ENCODE data around the gene GCNT2.
A peak's percentile ranks its signal among the peaks of the same experiment; 100 is the strongest.
"Not testable (repeated sequence)": the region's sequence is repeated elsewhere in the genome, so short reads cannot be mapped to it uniquely, and the experiment has no call there.

The GCNT2 gene

GRCh38 chr6:10518557-10519407, 2.4 kb upstream of the GCNT2 start:
- no peak for TF ChIP-seq CTCF (IDR thresholded peaks at IDR 0.05; ENCODE audit: unreplicated experiment in 3 of 3)
- no peaks in the 10 kb centered on the region for H3K9me3 Mint-ChIP-seq
- H3K27me3 Mint-ChIP-seq (ENCODE audit: low read depth), result no peaks in the 10 kb centered on the region
- no peaks in the 10 kb centered on the region for H3K36me3 Mint-ChIP-seq (ENCODE audit: low read depth)
- H3K4me3 Mint-ChIP-seq, result no peak overlapping the region
- peaks cover 12% of the 10 kb centered on the region for H3K4me1 Mint-ChIP-seq
- H3K27ac Mint-ChIP-seq, result peak overlapping the region in 2 of 3 experiments; percentile 26 to 39

GRCh38 chr6:10519408-10519697, 1.8 kb upstream of the GCNT2 start:
- H3K9me3 Mint-ChIP-seq; H3K27me3 Mint-ChIP-seq (ENCODE audit: low read depth); H3K36me3 Mint-ChIP-seq (ENCODE audit: low read depth); H3K4me3 Mint-ChIP-seq: not testable (repeated sequence)
- Mint-ChIP-seq H3K27ac (peak overlapping the region in 2 of 3 experiments; percentile 26 to 39), H3K4me1 (peaks cover 12% of the 10 kb centered on the region)

GRCh38 chr6:10520468-10520867, 683 bp upstream of the GCNT2 start:
- Mint-ChIP-seq H3K27me3 (ENCODE audit: low read depth) (no peaks in the 10 kb centered on the region), H3K9me3 (no peaks in the 10 kb centered on the region), H3K36me3 (ENCODE audit: low read depth) (no peaks in the 10 kb centered on the region)

GRCh38 chr6:10522929-10523573, 1.9 kb downstream of the GCNT2 start:
- TF ChIP-seq CTCF (IDR thresholded peaks at IDR 0.05; ENCODE audit: unreplicated experiment in 3 of 3), result no peak
- Mint-ChIP-seq H3K36me3 (ENCODE audit: low read depth) (no peaks in the 10 kb centered on the region), H3K4me3 (peak overlapping the region in 1 of 3 experiments; percentile 27), H3K27ac (peak overlapping the region; percentile 55 to 96 (median 89)), H3K27me3 (ENCODE audit: low read depth) (no peaks in the 10 kb centered on the region), H3K4me1 (peaks cover 13% of the 10 kb centered on the region), H3K9me3 (no peaks in the 10 kb centered on the region)

More at GRCh38 chr6:10520468-10520867, 683 bp upstream of the GCNT2 start:
- Mint-ChIP-seq H3K4me3 (no peak overlapping the region), H3K4me1 (peaks cover 12% of the 10 kb centered on the region), H3K27ac (peak overlapping the region; percentile 55 to 96 (median 89))
- TF ChIP-seq CTCF (IDR thresholded peaks at IDR 0.05; ENCODE audit: unreplicated experiment in 3 of 3), result no peak

GRCh38 chr6:10526156-10526555, 5.0 kb downstream of the GCNT2 start:
- Mint-ChIP-seq H3K27ac (peak overlapping the region in 2 of 3 experiments; percentile 52 to 55), H3K4me3 (no peak overlapping the region), H3K36me3 (ENCODE audit: low read depth) (no peaks in the 10 kb centered on the region), H3K27me3 (ENCODE audit: low read depth) (no peaks in the 10 kb centered on the region), H3K4me1 (peaks cover 11% of the 10 kb centered on the region), H3K9me3 (no peaks in the 10 kb centered on the region)
- no peak for TF ChIP-seq CTCF (IDR thresholded peaks at IDR 0.05; ENCODE audit: unreplicated experiment in 3 of 3)

- Mint-ChIP-seq H3K27ac (peak overlapping the region; percentile 47 to 94 (median 54)), H3K27me3 (ENCODE audit: low read depth) (no peaks in the 10 kb centered on the region), H3K4me1 (peaks cover 6% of the 10 kb centered on the region), H3K9me3 (no peaks in the 10 kb centered on the region), H3K36me3 (ENCODE audit: low read depth) (no peaks in the 10 kb centered on the region), H3K4me3 (peak overlapping the region; percentile 61 to 77 (median 64))
- no peak for TF ChIP-seq CTCF (IDR thresholded peaks at IDR 0.05; ENCODE audit: unreplicated experiment in 3 of 3)
Observed at GRCh38 chr6:10528158-10528981, 7.2 kb downstream of the GCNT2 start.
